Hippocampal formation (tissue), 2 donors: ENCODE results near the gene PDIA5.

ENCODE experiments used
- DNase-seq, 2 donors: peaks; one replicate each; lab custom pipeline; 2025; lab: John Stamatoyannopoulos, UW

Gene PDIA5

DNA sequence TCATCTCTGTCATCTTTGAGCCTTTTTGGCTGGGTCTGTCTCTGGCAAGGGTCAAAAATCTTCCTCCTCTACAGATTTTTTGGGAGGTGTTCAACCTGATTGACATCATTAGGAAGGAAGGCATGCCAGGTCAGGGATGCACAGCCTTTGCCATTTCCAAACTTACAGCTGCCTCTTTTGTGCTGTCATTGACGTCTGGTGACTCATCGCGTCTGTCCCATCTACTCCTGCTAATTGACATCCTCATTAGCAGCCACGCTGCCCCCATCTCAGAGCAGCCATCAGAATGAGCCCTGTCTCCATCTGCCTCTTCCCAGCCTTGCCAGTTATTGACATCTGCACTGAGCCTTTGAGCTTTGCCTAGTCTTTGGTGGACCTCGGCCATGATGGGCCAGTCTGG, 53.0 kb downstream of the PDIA5 start:
- no peak for DNase-seq

- DNase-seq, result no peak
Observed at GRCh38 chr3:123120573-123120972, 53.7 kb downstream of the PDIA5 start.

GRCh38 chr3:123122057-123122456, 55.2 kb downstream of the PDIA5 start:
- DNase-seq, result no peak

GRCh38 chr3:123122525-123123315, 55.9 kb downstream of the PDIA5 start:
- DNase-seq, result no peak

- DNase-seq, result no peak
Observed at GRCh38 chr3:123123716-123124616, 57.1 kb downstream of the PDIA5 start.

DNA sequence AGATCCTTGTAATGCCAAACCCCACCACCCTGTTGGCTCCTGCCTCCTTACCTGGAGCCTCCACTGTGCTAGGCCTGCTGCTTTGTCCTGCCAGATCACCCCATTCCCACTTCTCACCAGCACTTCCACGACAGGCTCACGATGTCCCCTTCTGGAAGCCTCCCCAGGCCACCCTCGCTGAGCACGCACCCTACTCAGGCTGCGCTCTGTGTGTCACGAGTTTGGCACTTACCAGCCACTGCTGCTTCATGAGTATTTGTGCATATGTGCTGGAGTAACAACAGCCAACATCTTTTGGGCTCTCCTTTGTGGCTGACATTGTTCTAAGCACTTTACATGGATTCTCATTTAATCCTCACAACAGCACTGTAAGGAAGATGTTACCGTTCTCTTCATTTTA, 58.1 kb downstream of the PDIA5 start:
- DNase-seq, result no peak

GRCh38 chr3:123126031-123126430, 59.2 kb downstream of the PDIA5 start:
- no peak for DNase-seq

DNA sequence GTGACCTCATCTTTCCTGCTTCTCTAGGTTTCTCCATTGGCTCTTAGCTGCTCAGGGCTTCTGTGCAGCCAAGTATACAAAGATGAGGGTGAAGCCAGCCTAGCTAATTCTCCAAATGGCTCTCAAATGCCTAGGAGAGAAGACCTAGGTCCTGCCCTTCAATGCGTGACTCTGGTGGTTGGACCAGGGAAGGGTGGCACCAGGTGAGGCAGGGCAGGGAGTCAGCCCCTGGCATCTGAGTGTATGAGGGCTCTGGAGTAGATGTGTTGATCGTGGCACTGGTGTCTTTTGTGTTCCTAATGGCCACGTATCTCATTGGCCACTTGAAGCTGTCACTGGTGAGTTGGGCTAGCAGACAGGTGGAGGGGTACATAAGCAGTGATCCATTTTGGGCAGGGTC, 59.8 kb downstream of the PDIA5 start:
- DNase-seq, result no peak

- no peak for DNase-seq
Observed at GRCh38 chr3:123129092-123129491, 62.3 kb downstream of the PDIA5 start.

GRCh38 chr3:123129532-123129931, 62.7 kb downstream of the PDIA5 start:
- no peak for DNase-seq

DNA sequence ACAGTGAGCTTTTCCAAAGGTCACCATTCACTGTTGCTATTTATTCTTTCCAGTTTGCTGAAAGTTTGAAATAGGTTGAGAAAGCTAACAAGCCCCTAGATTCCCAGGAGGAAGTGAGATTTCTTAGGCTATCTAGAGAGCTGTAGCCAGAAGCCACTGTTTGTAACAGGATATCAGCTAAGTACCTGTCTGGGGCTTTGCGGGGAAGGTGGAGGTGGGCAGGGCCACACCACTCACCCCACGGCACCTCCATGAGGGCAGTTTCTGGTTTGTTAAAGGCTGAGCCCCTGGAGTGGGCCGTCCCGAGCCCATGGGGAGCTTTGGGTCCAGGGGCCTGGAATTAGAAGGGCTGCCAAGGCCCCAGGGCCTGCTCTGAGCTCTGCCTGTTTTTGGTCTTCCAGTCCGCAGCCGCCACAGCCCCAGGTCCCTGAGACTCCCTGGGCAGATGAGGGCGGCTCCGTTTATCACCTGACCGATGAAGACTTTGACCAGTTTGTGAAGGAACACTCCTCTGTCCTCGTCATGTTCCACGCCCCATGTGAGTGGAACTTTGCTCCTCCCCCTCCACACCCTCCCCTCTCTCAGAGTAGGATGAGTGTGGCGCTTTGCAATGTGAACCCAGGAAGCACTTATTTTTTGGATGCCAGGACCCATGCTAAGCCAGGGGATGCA, 63.4 kb downstream of the PDIA5 start:
- DNase-seq, result no peak

- DNase-seq, result no peak
Observed at GRCh38 chr3:123134671-123135070, 67.8 kb downstream of the PDIA5 start.

DNA sequence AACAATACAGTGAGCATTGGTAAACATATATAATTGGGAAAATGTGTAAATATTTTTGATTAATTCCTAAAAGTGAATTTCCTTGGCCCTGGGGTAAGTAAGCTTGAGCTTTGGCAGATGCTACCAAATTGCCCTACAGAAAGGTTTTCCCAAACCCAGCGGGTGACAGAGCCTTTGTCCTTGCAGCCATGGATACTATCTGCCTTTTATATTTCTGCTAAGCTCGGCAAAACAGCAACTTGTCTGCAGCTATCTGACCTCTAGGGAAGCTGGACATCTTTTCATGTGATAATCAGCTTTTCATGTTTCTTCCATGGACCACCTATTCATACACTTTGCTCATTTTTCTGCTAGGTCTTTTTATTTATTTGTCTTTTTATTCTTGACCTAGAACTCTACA, 70.2 kb downstream of the PDIA5 start:
- no peak for DNase-seq

- no peak for DNase-seq
Observed at GRCh38 chr3:123138839-123139444, 72.1 kb downstream of the PDIA5 start.

- no peak for DNase-seq
Observed at GRCh38 chr3:123139522-123139921, 72.7 kb downstream of the PDIA5 start.

DNA sequence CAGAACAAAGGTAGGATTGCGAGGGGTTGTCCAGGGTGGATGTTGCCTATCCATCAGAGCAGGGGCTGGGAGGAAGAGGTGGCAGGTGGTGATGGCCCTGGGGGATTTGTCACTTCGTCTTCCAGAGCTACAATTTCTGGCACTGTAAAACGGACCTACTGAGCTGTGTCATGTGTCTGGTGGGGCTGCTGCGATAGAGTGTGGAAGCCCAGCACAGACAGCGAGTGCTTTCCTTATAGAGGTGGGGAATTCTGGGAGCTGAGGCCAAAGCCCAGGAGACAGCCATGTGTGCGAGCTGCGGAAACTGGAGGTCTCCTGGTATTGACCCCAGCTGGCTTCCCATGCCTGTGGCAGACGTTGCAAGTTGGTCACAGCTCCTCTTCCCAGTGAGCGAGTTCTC, 73.7 kb downstream of the PDIA5 start:
- no peak for DNase-seq

DNA sequence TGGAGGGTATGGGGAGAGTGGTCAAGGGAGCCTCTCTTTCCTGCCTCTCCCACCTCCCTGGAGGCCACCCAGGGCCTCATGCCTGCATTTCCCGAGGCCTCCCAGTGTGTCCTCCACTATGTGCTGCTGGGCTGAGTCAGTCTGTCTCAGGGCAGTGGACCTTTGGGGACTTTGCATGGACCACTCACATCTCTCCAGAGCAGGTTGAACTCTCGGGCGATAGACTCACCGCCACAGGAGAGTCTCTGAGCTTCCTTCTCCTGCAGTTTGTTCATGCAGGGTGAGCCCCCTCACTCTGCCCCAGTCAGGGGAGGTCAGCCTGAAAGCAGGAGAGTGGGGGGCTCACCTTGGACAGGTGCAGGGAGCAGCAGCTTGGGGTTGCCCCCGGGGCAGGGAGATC, 74.5 kb downstream of the PDIA5 start:
- no peak for DNase-seq

- DNase-seq, result no peak
Observed at GRCh38 chr3:123143669-123144411, 77.0 kb downstream of the PDIA5 start.

- DNase-seq, result no peak
Observed at GRCh38 chr3:123147754-123148535, 81.1 kb downstream of the PDIA5 start.

GRCh38 chr3:123148772-123149171, 81.9 kb downstream of the PDIA5 start:
- DNase-seq, result no peak

DNA sequence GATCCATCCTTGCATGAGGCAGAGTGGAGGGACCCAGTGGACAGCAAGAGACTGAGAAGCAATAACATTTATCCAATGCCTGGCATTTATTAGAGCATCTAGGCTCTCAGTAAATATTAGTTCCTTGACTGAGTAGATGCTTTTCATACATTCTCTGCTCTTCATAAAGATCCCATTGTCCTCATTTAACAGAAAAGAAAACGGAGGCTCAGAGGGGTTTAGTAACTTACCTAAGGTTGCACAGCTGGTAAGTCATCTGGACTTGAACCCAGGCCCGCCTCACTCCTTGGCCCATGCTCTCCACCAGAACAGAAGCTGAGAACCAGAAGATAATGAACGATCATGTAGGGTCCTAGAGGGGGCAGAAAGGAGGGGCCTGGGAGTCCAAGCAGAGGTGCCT, 82.7 kb downstream of the PDIA5 start:
- DNase-seq, result no peak
